T-cell (primary cell): Measurements from ENCODE around the gene WNT9A. TPM values are rescaled to one million over a fixed set of nuclear protein-coding genes. Genes with fewer than 3 reads are reported as not detected.

Source experiments
- ATAC-seq, 4 experiments: fragments of 200-7000 bp in 3 of 4; fragments of 150-1000 bp in 1 of 4; cut with Tn5 transposase; replicated peaks in 1 of 4; 1 replicate in 3 of 4; 2 replicates in 1 of 4; pipeline ENCODE4 v1.10.0; 2021; ENCODE audit warnings: moderate library complexity in 3 of 4, mild to moderate bottlenecking in 2 of 4, moderate number of reproducible peaks in 1 of 4
- CTCF ChIA-PET, 2 donors: fragments of 300-600 bp; sonication (Branson Sonifier 250); formaldehyde crosslinking; loops; one replicate each; lab custom pipeline; 2022; ENCODE audit warnings: antibody characterized with exemption in 2 of 2; lab: Charles Lee
- POLR2A ChIA-PET, 2 donors: fragments of 300-600 bp; sonication (Branson Sonifier 250); formaldehyde crosslinking; loops; one replicate each; lab custom pipeline; 2022; ENCODE audit warnings: antibody characterized with exemption in 2 of 2; lab: Charles Lee
- DNase-seq, 35 experiments: peaks; one replicate each; pipeline versions ENCODE4 v3.0.0 to v3.0.0-alpha.2; 2013 to 2023
- H3K27ac ChIP-seq: one replicate; pipeline ENCODE4 v1.5.1; 2013; ENCODE audit warnings: low read length
- H3K27me3 ChIP-seq, 2 experiments: replicated peaks in 1 of 2; 1 replicate in 1 of 2; 2 replicates in 1 of 2; pipeline versions ENCODE4 v1.6.1 to v1.7.0; 2013; ENCODE audit warnings: low read length in 1 of 2, mixed read lengths in 1 of 2; ENCODE audit not compliant: control insufficient read depth in 2 of 2, insufficient read depth in 2 of 2; ENCODE audit errors: extremely low read depth in 1 of 2
- H3K36me3 ChIP-seq, 2 donors: 1 replicate in 1 of 2; 2 replicates in 1 of 2; pipeline versions ENCODE4 v1.6.1 to v1.7.0; 2013; ENCODE audit warnings: low read length in 1 of 2; ENCODE audit not compliant: control insufficient read depth in 2 of 2, insufficient read depth in 1 of 2; ENCODE audit errors: extremely low read depth in 1 of 2
- H3K4me1 ChIP-seq, 2 experiments: 1 replicate in 1 of 2; 2 replicates in 1 of 2; pipeline versions ENCODE4 v1.6.1 to v1.7.0; 2013; ENCODE audit warnings: low read length in 2 of 2, mixed read lengths in 1 of 2; ENCODE audit not compliant: insufficient read depth in 2 of 2, control insufficient read depth in 1 of 2; ENCODE audit errors: extremely low read depth in 1 of 2
- H3K4me3 ChIP-seq, 2 donors: 1 replicate in 1 of 2; 2 replicates in 1 of 2; pipeline versions ENCODE4 v1.5.1 to v1.7.0; 2013; ENCODE audit warnings: mild to moderate bottlenecking in 2 of 2, low read length in 1 of 2, moderate library complexity in 1 of 2; ENCODE audit not compliant: control insufficient read depth in 1 of 2; ENCODE audit errors: extremely low read depth in 1 of 2
- H3K9me3 ChIP-seq: 2 replicates; pipeline ENCODE4 v1.7.0; 2013
- H3K27ac Mint-ChIP-seq, 2 donors: one replicate each; pipeline ENCODE4 v1.8.0; 2020 to 2021; ENCODE audit warnings: mild to moderate bottlenecking in 2 of 2, mixed read lengths in 2 of 2
- H3K27me3 Mint-ChIP-seq, 2 donors: one replicate each; pipeline ENCODE4 v1.8.0; 2021 to 2022; ENCODE audit warnings: mixed read lengths in 2 of 2
- H3K36me3 Mint-ChIP-seq: one replicate; pipeline ENCODE4 v1.8.0; 2021; ENCODE audit warnings: mixed read lengths
- H3K4me1 Mint-ChIP-seq, 3 donors: one replicate each; pipeline ENCODE4 v1.8.0; 2020 to 2022; ENCODE audit warnings: mixed read lengths in 3 of 3, mild to moderate bottlenecking in 1 of 3
- H3K4me3 Mint-ChIP-seq, 3 donors: one replicate each; pipeline ENCODE4 v1.8.0; 2020 to 2022; ENCODE audit warnings: mild to moderate bottlenecking in 3 of 3, mixed read lengths in 3 of 3, moderate library complexity in 3 of 3
- H3K9me3 Mint-ChIP-seq, 3 donors: one replicate each; pipeline ENCODE4 v1.8.0; 2020 to 2022; ENCODE audit warnings: mixed read lengths in 3 of 3
- WGBS: methylation state at CpG from one replicate; pipeline ENCODE4 v1.1.5; 2013; ENCODE audit warnings: missing lambda C conversion rate; ENCODE audit not compliant: insufficient coverage; 5-methylcytosine and 5-hydroxymethylcytosine counted together
- total RNA-seq, 35 experiments: library from RNA in 6 of 35; stranded (reverse) in 6 of 35; fragments of 120-200 nt in 1 of 35; gene quantifications; one replicate each; pipeline versions ENCODE4 v1.2.1 to v1.2.4 and lab custom pipeline; 2013 to 2026

WNT9A gene
- total RNA-seq, 5 donors from 2014 or later (not counting 1 experiment from before 2014, with no cell fraction given): 0.12 to 0.72 (median 0.48) TPM; not detected in 1

GRCh38 chr1:227942021-227942715 is 5.6 kb downstream of the WNT9A start:
- Mint-ChIP-seq H3K4me1 (peaks cover 0 to 10% (median 3%) of the 10 kb centered on the region in 3 donors), H3K27me3 (peaks cover 4 to 10% of the 10 kb centered on the region in 2 donors), H3K9me3 (no peaks in the 10 kb centered on the region), H3K27ac (no peak overlapping the region), H3K4me3 (no peak overlapping the region), H3K36me3 (no peaks in the 10 kb centered on the region)
- no peaks in the 10 kb centered on the region for H3K36me3 ChIP-seq
- WGBS: 75% methylated on average over 11 of the region's 15 CpGs
- H3K27ac ChIP-seq: no peak overlapping the region
- no peaks in the 10 kb centered on the region for H3K9me3 ChIP-seq
- peaks cover 0 to 45% of the 10 kb centered on the region in 2 experiments for H3K27me3 ChIP-seq
- ChIA-PET CTCF (no interaction called here), POLR2A (no interaction called here)
- DNase-seq (peak in 1 of 35 experiments; percentile 15), ATAC-seq (no peak)
- no peak overlapping the region for H3K4me3 ChIP-seq
- H3K4me1 ChIP-seq: peaks cover 2 to 11% of the 10 kb centered on the region in 2 experiments

GRCh38 chr1:227941509-227942020 is 6.2 kb downstream of the WNT9A start:
- Mint-ChIP-seq H3K9me3 (no peaks in the 10 kb centered on the region), H3K27ac (no peak overlapping the region), H3K4me1 (peaks cover 0 to 8% (median 2%) of the 10 kb centered on the region in 3 donors), H3K27me3 (peaks cover 4 to 8% of the 10 kb centered on the region in 2 donors), H3K4me3 (no peak overlapping the region), H3K36me3 (no peaks in the 10 kb centered on the region)
- H3K36me3 ChIP-seq: no peaks in the 10 kb centered on the region
- no peak overlapping the region for H3K4me3 ChIP-seq
- POLR2A ChIA-PET: no interaction called here
- DNase-seq: peak in 2 of 35 experiments; percentile 7 to 22
- WGBS: 91% methylated on average over 9 of the region's 15 CpGs
- no peaks in the 10 kb centered on the region for H3K9me3 ChIP-seq
- peaks cover 0 to 6% of the 10 kb centered on the region in 2 experiments for H3K4me1 ChIP-seq
- ATAC-seq: no peak
- peaks cover 0 to 40% of the 10 kb centered on the region in 2 experiments for H3K27me3 ChIP-seq
- CTCF ChIA-PET: no interaction called here
- H3K27ac ChIP-seq: no peak overlapping the region

- no peaks in the 10 kb centered on the region for H3K9me3 Mint-ChIP-seq
- no peak for ATAC-seq
These were observed 6.9 kb downstream of the WNT9A start for GRCh38 chr1:227940791-227941241.

GRCh38 chr1:227939791-227940771 is 7.7 kb downstream of the WNT9A start:
- ATAC-seq (no peak), DNase-seq (peak in 2 of 35 experiments; percentile 1 to 10)
- H3K27me3 Mint-ChIP-seq: no peaks in the 10 kb centered on the region
- H3K36me3 Mint-ChIP-seq: no peaks in the 10 kb centered on the region
- Histone ChIP-seq H3K27me3 (peaks cover 0 to 26% of the 10 kb centered on the region in 2 experiments), H3K27ac (no peak overlapping the region), H3K36me3 (no peaks in the 10 kb centered on the region), H3K4me1 (no peaks in the 10 kb centered on the region), H3K4me3 (no peak overlapping the region), H3K9me3 (no peaks in the 10 kb centered on the region)
- no peaks in the 10 kb centered on the region for H3K9me3 Mint-ChIP-seq
- ChIA-PET CTCF (no interaction called here), POLR2A (no interaction called here)
- H3K27ac Mint-ChIP-seq: no peak overlapping the region
- H3K4me3 Mint-ChIP-seq: no peak overlapping the region
- H3K4me1 Mint-ChIP-seq: peaks cover 0 to 4% (median 2%) of the 10 kb centered on the region in 3 donors
- WGBS: 80% methylated on average over 19 of the region's 20 CpGs

More at GRCh38 chr1:227940791-227941241, 6.9 kb downstream of the WNT9A start:
- H3K27ac Mint-ChIP-seq: no peak overlapping the region
- Histone ChIP-seq H3K4me3 (no peak overlapping the region), H3K27me3 (peaks cover 0 to 33% of the 10 kb centered on the region in 2 experiments), H3K4me1 (no peaks in the 10 kb centered on the region), H3K36me3 (no peaks in the 10 kb centered on the region), H3K9me3 (no peaks in the 10 kb centered on the region), H3K27ac (no peak overlapping the region)
- no peaks in the 10 kb centered on the region for H3K36me3 Mint-ChIP-seq
- H3K4me3 Mint-ChIP-seq: no peak overlapping the region
- DNase-seq: peak in 3 of 35 experiments; percentile 1 to 9 (median 9)
- H3K4me1 Mint-ChIP-seq: peaks cover 0 to 3% (median 0%) of the 10 kb centered on the region in 3 donors
- ChIA-PET CTCF (no interaction called here), POLR2A (no interaction called here)
- H3K27me3 Mint-ChIP-seq: peaks cover 0 to 1% of the 10 kb centered on the region in 2 donors
- WGBS: 91% methylated on average over 17 of the region's 17 CpGs

- no peak overlapping the region for H3K4me3 Mint-ChIP-seq
- H3K27me3 ChIP-seq: peaks cover 0 to 18% of the 10 kb centered on the region in 2 experiments
- H3K27me3 Mint-ChIP-seq: no peaks in the 10 kb centered on the region
- no peaks in the 10 kb centered on the region for H3K4me1 ChIP-seq
- H3K27ac ChIP-seq: no peak overlapping the region
- ATAC-seq (no peak), DNase-seq (peak in 2 of 35 experiments; percentile 0 to 3)
- H3K9me3 ChIP-seq: no peaks in the 10 kb centered on the region
- H3K4me1 Mint-ChIP-seq: peaks cover 0 to 7% (median 7%) of the 10 kb centered on the region in 3 donors
- H3K36me3 ChIP-seq: no peaks in the 10 kb centered on the region
- 90% methylated on average over 25 of the region's 27 CpGs for WGBS
- CTCF ChIA-PET: no interaction called here
- no peak overlapping the region for H3K4me3 ChIP-seq
- POLR2A ChIA-PET: no interaction called here
- no peak overlapping the region for H3K27ac Mint-ChIP-seq
- peaks cover 0 to 3% (median 0%) of the 10 kb centered on the region in 3 donors for H3K9me3 Mint-ChIP-seq
- H3K36me3 Mint-ChIP-seq: no peaks in the 10 kb centered on the region
These were observed 8.6 kb downstream of the WNT9A start for GRCh38 chr1:227938911-227939790.
